HCT116 (cell line): ENCODE results near the gene ELAC1.

Source experiments
- EGR1 ChIP-seq: IDR thresholded peaks from 2 replicates; pipeline ENCODE4 v1.6.1; 2012; ENCODE audit warnings: low read depth
- EZH2 ChIP-seq: fragments of 200-600 bp; sonication (generic); IDR thresholded peaks from 2 replicates; pipeline ENCODE4 v1.6.1; 2017; ENCODE audit warnings: antibody characterized with exemption, mixed run types
- EZH2phosphoT487 ChIP-seq: fragments of 200-600 bp; IDR thresholded peaks from 2 replicates; pipeline ENCODE4 v1.6.1; 2018; ENCODE audit warnings: antibody characterized with exemption, borderline replicate concordance
- FOSL1 ChIP-seq: IDR thresholded peaks from 2 replicates; pipeline ENCODE4 v1.6.1; 2012; ENCODE audit warnings: low read depth
- JUND ChIP-seq: IDR thresholded peaks from 2 replicates; pipeline ENCODE4 v1.6.1; 2012
- POLR2A ChIP-seq: IDR thresholded peaks from 2 replicates; pipeline ENCODE4 v1.7.0; 2011; ENCODE audit warnings: borderline replicate concordance; ENCODE audit not compliant: insufficient read depth, insufficient read length; ENCODE audit errors: extremely low read depth
- RAD21 ChIP-seq: IDR thresholded peaks from 2 replicates; pipeline ENCODE4 v1.6.1; 2012; ENCODE audit warnings: low read depth, mild to moderate bottlenecking
- SIN3A ChIP-seq: IDR thresholded peaks from 2 replicates; pipeline ENCODE4 v1.6.1; 2012; ENCODE audit warnings: low read depth
- SP1 ChIP-seq: IDR thresholded peaks from 2 replicates; pipeline ENCODE4 v1.6.1; 2012; ENCODE audit warnings: low read depth
- TF ChIP-seq, protein P1 (sequence below), 3 experiments: fragments of 200-600 bp in 1 of 3; sonication (generic) in 1 of 3; IDR thresholded peaks in 2 of 3; conservative IDR thresholded peaks in 1 of 3; 2 replicates each; pipeline ENCODE4 v1.5.1; 2012 to 2017; ENCODE audit warnings: low read depth in 2 of 3, low read length in 2 of 3, antibody characterized with exemption in 1 of 3, borderline replicate concordance in 1 of 3, control low read depth in 1 of 3, mild to moderate bottlenecking in 1 of 3, mixed read lengths in 1 of 3, mixed run types in 1 of 3, moderate library complexity in 1 of 3; ENCODE audit not compliant: insufficient read depth in 1 of 3
- TF ChIP-seq, protein P2 (sequence below): IDR thresholded peaks from 2 replicates; pipeline ENCODE4 v1.6.1; 2012

- TF ChIP-seq POLR2A (no peak), EZH2 (no peak), RAD21 (no peak), FOSL1 (no peak), EZH2phosphoT487 (no peak), JUND (no peak), SIN3A (no peak), SP1 (no peak), EGR1 (no peak)
- TF ChIP-seq, protein P1, sequence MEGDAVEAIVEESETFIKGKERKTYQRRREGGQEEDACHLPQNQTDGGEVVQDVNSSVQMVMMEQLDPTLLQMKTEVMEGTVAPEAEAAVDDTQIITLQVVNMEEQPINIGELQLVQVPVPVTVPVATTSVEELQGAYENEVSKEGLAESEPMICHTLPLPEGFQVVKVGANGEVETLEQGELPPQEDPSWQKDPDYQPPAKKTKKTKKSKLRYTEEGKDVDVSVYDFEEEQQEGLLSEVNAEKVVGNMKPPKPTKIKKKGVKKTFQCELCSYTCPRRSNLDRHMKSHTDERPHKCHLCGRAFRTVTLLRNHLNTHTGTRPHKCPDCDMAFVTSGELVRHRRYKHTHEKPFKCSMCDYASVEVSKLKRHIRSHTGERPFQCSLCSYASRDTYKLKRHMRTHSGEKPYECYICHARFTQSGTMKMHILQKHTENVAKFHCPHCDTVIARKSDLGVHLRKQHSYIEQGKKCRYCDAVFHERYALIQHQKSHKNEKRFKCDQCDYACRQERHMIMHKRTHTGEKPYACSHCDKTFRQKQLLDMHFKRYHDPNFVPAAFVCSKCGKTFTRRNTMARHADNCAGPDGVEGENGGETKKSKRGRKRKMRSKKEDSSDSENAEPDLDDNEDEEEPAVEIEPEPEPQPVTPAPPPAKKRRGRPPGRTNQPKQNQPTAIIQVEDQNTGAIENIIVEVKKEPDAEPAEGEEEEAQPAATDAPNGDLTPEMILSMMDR (IDR thresholded peaks at IDR 0.05 in 2 of 3, conservative IDR thresholded peaks at IDR 0.05 in 1 of 3; ENCODE audit: borderline replicate concordance in 1 of 3, insufficient read depth in 1 of 3, low read depth in 2 of 3, low read length in 2 of 3), result no peak
- TF ChIP-seq, protein P2, sequence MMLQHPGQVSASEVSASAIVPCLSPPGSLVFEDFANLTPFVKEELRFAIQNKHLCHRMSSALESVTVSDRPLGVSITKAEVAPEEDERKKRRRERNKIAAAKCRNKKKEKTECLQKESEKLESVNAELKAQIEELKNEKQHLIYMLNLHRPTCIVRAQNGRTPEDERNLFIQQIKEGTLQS, result no peak
These were observed 5.9 kb upstream of the ELAC1 start for GRCh38 chr18:50961974-50962373.
